ENCODE results near the gene DOCK9. TPM values are rescaled to one million over a fixed set of nuclear protein-coding genes. Genes with fewer than 3 reads are reported as not detected.

DOCK9 gene
- polyA plus RNA-seq, 4 donors: 53.0 to 71.7 (median 58.7) TPM

DNA sequence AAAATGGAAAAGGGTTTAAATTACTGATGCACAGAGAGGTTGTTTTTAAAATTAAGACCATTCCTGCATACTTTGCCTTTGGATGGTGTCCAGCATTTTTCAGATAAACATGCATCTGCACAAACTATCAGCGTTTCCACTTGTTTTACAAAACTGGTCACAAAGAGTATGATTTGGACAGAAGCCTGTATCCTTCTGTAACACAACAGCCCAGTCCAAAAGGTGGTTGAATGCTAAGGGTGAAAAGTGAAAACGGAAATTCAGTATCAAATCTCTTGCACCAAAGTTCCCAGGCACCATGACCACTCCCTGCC lies 21.7 kb upstream of the DOCK9 start:
- DNase-seq (ENCODE audit: low read depth in 4 of 4, low spot score in 2 of 4): no peak

DNA sequence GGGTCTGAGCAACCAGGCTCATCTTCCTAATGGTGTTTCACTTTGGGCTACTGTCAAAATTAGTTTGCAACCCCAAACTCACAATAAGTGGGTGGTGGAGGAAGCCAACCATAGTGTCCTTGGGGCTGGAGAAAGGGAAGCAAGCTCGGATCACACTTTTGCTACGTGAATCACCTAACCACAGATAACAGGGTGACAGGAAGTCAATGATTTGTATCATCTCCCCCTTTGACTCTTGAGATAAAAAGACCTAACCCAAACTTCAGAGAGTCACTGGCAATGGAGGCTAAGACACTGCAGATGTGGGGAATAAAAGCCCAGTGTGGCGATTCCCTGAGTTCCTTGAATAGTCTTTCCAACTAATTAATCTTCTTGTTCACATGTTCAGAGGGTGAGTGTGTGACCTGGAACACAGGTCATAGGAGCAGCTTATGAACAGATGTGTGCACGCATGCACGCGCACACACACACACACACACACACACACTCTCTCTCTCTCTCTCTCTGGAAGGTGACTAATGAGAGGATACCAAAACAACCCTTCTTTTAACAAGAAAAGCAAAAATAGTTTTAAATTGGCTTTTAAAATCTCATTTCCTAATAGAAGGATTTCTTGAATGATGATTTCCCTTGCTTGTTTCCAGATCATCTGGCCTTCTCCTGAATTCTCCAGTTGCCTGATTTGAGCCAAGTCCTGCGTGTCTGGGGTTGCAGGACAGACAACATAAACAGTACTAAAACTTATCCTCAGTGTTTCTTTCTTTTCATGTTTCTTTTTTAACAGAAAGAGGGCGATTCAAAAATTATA lies 21.2 kb upstream of the DOCK9 start:
- DNase-seq (ENCODE audit: low read depth in 4 of 4, low spot score in 2 of 4): no peak

DNA sequence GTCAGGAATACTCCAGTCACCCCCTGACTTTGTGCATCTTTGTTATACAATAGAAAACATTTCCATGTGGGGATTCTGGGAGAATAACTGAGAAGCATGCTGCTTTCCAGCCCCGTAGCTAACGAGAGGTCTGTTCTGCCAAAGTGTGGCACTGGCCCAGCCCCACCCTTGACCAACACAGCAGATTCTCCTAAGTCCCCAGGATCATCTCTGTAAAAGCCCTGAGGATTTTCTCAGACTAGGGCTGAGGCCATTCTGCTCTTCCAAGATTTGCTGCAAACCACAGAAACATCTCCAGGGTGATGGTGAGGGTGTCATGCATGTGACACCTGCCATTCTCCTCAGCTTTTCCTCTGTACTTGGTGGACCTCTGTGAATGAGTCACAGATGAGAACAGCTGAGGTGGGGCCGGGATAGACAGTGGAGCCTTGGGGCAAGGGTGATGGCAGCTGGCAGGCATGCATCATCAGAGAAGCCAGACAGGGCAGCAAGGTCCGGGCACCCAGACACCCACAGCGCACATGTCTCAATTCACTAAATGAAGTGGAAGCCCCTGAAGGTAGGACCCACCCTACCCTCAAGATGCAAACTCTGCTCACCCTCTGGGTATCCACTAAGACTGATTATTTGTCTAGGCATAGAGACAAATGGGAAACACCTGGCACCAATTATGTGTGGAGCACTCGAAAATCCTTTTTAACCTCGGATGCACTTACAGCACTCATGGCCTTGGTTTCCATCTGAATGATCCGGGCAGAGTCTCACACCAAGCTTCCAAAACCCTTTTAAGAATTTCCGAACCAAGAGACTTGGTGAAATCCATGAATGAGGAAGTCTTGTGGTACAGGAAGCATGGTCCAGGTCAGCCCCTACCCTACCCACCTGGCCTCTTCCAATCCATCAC lies 20.1 kb upstream of the DOCK9 start:
- no peak for DNase-seq (ENCODE audit: low read depth in 4 of 4, low spot score in 2 of 4)

DNA sequence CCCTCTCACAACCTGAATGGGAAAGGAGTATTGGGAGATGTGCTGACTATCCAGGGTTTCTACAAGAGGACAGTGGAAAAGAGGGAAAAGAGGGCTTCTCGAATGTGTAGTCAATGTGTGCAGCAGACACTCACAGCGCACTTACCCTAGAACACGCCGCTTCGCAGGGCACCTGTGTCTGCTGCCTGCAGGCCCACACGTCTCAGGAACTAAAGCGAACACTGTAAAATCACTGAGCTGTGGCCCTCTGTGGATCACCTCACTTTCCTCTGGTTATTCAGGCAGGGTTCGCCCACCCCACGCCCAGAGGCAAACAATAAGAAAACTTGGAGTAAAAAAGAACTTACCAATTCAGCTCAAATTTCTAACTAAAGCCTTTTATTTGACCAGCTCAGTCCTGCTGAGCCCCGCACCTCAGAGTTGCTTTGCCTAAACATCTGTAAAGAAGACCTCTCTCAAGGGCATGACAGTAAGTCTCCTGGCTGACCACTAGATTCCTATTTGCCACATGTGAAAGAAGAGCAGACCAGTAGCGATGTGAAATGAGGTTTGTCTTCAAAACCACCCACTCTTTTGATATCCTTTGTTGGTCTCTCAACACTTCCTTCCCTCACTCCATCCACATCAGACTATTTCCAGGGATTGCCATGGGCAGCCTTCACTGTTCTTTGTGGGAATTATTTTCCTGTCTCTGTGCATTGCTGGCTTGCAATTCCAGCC lies 19.3 kb upstream of the DOCK9 start:
- DNase-seq (ENCODE audit: low read depth in 4 of 4, low spot score in 2 of 4): no peak

DNA sequence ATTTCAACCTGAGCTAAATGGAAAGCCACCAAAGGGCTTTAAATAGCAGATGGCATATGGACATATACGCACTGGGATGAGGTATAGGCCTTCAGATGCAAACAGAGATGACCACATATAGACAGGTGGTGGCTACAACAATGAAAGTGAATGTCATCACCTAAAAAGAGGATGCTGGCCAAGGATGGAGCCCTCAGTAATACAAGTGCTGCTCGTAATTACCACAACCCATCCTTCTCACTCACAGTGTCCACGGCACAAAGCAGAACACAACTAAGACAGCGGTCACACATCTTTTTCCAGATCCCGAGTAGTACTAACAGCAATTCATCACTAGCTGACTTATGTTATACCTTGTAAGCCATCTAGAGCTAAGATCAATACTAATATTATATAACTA lies 18.2 kb upstream of the DOCK9 start:
- no peak for DNase-seq (ENCODE audit: low read depth in 4 of 4, low spot score in 2 of 4)

DNA sequence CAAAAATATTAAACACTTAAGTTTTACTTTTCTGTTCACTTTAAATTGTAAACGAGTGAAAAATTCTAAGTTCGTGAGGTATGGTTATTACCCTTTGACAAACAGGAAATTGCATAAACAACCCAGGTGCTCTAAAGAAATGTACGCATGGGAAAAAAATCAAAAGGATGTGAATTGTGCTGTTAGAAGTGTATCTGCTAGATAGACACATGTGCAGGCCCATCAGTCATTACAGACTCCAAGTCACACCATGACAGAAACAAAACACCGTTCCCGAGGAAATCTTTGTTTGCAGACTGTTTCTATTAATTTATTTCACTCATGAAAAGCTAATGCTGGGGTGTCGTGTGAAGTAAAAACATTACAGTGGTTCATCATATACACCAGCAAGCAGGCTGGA lies 17.0 kb upstream of the DOCK9 start:
- DNase-seq (ENCODE audit: low read depth in 4 of 4, low spot score in 2 of 4): no peak

DNA sequence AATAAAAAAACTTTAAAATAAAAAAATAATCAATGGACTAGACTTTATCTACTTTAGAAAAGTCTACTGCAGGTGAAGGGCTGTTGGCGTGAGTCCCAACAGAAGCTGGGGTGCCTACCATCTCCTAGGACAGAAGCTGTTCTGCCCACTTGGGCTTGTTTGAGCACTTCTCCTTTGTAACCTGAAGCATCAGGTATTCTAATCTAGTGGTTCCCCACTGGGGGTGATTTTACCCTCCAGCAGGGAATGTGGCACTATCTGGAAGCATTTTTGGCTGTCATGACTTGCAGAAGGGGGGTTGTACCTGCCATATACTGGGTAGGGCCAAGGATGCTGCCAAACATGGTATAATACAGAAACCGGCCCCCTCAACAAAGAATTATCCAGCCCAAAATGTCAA lies 16.2 kb upstream of the DOCK9 start:
- DNase-seq (ENCODE audit: low read depth in 4 of 4, low spot score in 2 of 4): no peak

DNA sequence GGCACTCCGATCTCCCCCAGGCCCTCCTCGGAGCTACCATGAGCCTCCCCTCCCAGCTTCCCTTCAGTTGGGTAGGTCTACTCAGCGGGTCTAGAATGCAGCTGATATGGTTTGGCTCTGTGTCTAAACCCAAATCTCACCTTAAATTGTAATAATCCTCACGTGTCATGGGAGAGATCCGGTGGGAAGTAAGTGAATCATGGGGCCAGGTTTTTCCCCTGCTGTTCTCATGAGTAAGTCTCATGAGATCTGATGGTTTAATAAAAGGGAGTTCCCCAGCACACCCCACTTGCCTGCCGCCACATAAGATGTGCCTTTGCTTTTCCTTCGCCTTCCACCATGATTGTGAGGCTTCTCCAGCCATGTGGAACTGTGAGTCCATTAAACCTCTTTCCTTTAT lies 14.5 kb upstream of the DOCK9 start:
- DNase-seq (ENCODE audit: low read depth in 4 of 4, low spot score in 2 of 4): no peak

DNA sequence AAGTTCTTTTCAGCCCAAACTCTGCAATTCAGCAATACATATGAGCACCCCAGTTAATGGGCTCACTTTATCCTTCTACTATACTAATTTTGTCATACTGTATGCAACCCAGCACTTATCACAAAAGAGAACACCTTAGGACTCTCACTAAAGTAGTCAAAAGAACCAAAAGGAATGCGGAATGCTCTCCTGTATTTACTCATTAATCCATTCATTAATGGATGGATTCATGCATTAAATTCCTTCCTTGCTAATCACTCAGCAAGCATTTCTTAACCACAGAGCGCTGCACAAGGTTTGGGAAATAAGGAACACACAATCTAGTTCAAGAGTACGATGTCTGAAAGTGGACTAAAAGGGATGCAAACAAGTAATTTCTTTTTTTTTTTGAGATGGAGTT lies 12.8 kb upstream of the DOCK9 start:
- no peak for DNase-seq (ENCODE audit: low read depth in 4 of 4, low spot score in 2 of 4)

DNA sequence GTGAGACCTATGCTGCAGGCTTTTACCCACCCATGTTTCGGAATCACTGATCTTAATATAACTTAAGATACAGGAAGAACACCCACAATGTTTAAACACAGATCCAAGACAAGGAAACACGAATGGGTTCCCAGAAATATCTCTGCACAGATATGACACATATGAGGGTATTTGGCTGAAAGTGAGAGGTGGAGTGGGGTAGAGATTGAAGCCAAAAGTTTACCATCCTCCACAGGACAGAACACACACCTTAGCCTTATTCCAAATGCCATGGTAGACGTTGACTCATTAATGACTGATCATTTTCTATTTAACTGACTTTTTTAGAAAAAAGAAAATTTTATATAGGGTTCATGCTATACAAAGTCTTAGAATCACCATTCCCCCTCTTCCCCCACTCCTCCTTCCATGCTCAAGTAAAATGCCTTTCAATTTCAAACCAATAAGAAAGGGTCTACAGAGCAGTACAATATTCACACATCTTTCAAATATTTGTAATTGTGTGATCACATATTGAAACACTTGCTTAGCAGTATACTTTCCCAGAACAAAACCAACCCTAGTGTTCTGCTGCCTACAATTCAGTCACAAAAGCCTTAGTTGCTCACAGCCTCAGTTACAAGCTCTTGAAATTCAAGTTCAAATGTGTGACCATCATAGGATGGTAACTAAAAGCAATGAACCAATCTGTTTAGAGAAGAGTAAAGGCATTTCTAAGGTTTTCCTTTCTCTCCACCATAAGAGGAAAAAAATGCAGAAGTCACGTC lies 11.8 kb upstream of the DOCK9 start:
- no peak for DNase-seq (ENCODE audit: low read depth in 4 of 4, low spot score in 2 of 4)

DNA sequence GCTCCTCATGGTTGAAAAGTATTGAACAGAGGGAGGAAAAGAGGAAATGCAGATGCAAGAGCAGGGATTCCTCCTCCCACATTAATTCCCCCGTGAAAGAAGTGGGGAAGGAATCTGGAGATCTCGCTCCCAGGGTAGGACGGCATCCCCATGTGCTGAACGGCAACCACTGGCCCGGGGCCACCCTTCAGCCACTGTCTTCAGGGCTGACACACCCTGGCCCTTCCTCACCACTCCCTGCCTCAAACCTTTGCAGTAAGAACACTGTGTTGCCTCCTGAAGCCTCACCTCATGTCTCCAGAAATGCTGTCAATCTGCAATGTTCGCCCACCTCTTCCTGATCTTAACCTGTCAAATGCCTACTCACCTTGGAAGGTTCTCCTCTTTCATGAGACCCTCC lies 10.9 kb upstream of the DOCK9 start:
- no peak for DNase-seq (ENCODE audit: low read depth in 4 of 4, low spot score in 2 of 4)

DNA sequence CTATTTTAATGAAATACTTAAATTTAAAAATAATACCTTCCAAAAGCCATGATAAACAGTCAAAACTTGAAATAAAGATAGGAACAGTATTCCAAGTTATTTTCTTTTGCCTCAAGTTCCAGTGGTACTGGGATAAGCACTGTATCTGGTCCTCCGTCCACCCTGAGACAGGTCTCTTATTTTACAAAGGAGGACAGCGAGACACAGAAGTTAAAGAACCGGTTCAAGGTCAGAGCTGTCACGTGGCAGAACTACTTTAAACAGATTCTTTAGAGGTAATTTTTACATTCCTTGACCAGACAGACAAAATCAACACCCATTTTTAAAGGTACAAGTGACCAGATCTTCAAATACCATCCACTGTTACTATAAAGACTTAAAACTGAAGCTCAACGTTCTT lies 10.4 kb upstream of the DOCK9 start:
- no peak for DNase-seq (ENCODE audit: low read depth in 4 of 4, low spot score in 2 of 4)

DNA sequence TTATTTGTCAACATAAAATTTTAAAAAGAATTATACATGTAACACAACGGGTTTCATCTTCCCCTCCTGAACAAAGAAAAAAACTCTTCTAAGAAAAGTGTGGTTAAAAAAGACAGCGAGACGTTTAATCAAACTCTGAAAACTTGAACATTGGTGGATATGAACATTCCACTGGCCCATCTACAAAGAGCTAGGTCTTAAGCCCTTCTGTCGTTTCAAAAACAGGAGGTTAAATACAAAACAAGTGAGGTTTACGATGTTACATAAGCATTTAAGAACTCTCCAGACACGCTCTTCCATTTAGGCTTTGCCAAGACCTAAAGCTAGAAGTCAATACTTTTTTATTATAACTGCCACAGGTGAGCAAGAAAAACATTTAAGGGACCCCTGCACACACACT lies 9.4 kb upstream of the DOCK9 start:
- no peak for DNase-seq (ENCODE audit: low read depth in 4 of 4, low spot score in 2 of 4)

DNA sequence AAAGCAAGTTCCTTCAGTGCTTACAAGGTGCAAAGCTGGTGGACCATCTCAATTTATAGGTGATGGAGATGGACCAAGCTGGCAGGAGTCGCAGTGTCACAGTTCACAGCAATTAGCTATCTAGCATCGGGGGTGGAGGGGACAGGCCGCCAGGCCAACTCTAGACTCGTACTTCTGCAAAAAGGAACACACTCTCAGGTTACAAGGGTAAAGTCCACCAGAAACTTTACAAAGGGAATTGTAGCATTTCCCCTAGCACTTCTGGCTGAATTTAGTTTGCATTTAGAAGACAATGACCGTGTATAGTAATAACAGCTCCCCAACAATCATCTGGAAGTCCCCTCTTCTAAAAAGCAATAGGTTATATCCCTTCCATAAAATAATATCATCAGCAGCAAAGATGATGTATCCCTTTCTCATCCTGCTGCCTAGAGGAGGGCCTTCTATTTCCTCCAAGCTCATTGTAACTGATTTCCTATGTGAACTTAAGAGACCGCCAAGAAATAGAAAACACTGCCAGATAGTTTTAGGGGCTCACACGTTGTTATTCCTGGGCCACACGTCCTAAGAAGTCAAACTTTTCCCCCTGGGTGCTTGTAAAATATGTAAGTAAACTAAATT lies 8.5 kb upstream of the DOCK9 start:
- no peak for DNase-seq (ENCODE audit: low read depth in 4 of 4, low spot score in 2 of 4)

DNA sequence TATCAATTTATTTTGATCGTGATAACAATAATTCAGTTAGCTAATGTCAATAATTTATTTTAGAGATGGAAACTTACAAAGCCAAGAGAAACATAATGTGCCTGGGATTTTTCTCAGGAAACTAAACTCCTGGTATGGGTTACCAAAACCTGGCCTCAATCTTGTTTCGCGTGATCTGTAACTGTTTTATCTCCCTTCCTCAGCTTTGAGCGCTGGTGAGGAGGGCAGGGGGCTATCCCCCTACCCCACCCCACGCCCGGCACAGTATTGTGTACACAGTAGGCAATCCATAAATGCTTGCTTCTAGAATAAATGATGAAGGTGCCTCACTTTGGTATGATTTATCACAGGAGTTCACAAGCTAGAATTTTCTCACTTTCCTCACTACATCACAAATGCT lies 7.7 kb upstream of the DOCK9 start:
- no peak for DNase-seq (ENCODE audit: low read depth in 4 of 4, low spot score in 2 of 4)

DNA sequence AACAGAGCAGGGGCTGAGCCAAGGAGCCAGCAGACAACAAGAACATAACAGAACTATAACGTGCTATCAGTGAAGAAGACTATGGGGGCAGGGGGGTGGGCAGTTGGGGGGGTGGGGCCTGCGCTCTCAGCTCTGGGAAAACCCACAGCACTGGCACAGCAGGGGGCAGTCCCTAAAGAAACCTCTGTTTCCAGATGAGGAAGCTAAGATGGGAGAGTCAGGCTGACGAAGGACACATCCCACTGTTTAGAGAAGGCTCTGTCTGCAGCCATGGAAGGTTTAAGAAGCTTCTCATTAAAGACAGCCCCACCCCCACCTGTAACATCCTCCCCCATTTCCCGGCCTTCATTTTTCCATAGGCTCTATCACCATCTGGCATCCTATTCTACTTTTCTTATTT lies 7.1 kb upstream of the DOCK9 start:
- no peak for DNase-seq (ENCODE audit: low read depth in 4 of 4, low spot score in 2 of 4)

DNA sequence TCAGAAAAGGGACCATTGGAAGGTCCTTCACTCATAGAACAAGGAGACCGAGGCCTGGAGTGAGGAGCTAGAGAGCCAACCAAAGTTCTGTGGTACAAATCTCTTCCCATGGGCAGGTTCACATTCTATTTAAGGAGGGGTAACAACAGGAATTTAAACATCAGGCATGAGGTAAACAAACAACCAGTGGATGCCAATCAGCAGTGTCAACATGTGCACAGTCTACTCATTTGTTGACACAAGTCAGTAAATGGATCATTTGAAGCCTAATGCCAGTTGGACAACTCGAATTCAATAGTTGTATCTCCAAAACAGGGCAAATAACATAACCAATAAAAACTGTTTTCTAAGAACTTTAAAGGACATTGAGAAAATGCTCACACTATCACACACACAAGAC lies 6.3 kb upstream of the DOCK9 start:
- DNase-seq (ENCODE audit: low read depth in 4 of 4, low spot score in 2 of 4): no peak

DNA sequence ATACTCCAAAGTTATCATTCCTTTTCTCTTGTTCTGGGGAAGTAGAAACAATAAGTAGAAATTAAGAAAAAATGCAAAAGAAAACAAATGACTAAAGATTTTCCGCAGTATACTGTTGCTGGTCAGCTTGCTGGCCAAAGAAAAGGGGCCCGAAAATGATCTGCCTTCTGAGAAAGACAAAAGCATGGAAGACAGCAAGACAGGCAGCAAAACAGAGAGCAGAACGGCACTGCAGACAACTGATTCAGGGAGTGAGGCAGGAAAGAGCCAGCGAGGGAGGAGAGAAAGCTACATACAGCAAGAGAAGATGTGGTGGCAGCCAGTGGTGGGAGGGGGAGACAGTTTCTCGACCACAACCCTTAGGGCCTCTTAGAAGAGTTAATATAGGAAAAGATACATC lies 5.3 kb upstream of the DOCK9 start:
- DNase-seq (ENCODE audit: low read depth in 4 of 4, low spot score in 2 of 4): no peak

DNA sequence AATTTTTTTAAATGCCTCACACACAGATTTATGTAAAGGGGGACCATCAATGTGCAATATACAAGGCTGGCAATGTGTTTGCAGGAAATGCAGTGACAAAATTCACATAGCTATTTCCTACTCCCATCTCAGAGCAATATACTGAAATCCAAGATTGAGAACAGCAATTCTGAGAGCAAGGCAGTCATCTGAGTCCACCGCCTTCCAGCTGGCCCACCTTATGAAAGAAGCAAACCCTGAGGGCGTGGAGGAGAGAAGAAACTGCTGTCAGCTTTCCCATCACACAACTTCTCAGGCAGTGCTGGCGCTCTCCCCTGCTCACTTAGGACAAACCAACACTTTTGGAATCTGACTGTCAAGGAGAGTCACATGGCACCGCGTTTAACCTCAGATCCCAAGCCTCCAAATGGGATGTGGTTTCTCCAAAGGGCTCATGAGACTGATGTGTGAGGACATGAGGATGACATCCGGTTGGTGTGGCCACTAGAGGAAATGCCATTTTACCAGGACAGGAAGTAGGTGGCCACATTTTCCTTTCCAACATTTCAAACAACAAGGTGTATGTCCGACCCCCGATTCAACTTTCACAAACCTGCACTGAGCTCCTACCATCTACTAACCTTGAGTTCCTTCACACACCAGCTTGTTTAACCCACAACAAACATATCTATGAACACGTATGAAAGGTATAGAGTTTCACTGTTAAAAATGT lies 3.7 kb upstream of the DOCK9 start:
- DNase-seq (ENCODE audit: low read depth in 4 of 4, low spot score in 2 of 4): no peak

All from left renal cortex interstitium (tissue), 4 donors.